K562 (cell line): ENCODE results near the gene DNAJB12. TPM values are rescaled to one million over a fixed set of nuclear protein-coding genes. Genes with fewer than 3 reads are reported as not detected.

Source experiments
- BRCA1 ChIP-seq, 2 experiments: fragments of 450-650 bp in 1 of 2; sonication (generic) in 1 of 2; formaldehyde crosslinking in 1 of 2; IDR thresholded peaks; 2 replicates each; pipeline versions ENCODE4 v1.5.0 to v1.6.1; 2017 to 2020; ENCODE audit warnings: mild to moderate bottlenecking in 1 of 2, missing genetic modification reagents in 1 of 2
- HINFP ChIP-seq: fragments of 450-650 bp; conservative IDR thresholded peaks from 2 replicates; pipeline ENCODE4 v1.6.1; 2016; ENCODE audit warnings: missing genetic modification characterization, low read depth, mild to moderate bottlenecking, control low read depth, missing compliant biosample characterization
- IFI16 ChIP-seq: fragments of 250-450 bp; sonication (Bioruptor Pico); IDR thresholded peaks from 2 replicates; pipeline ENCODE4 v2.1.2; 2022; ENCODE audit warnings: mild to moderate bottlenecking, inconsistent platforms
- MGA ChIP-seq: fragments of 450-650 bp; IDR thresholded peaks from 2 replicates; pipeline ENCODE4 v1.6.1; 2016; ENCODE audit warnings: mild to moderate bottlenecking, moderate library complexity
- RBFOX2 ChIP-seq: fragments of 200-400 bp; formaldehyde crosslinking; IDR thresholded peaks from 2 replicates; pipeline ENCODE4 v1.6.1; 2017; ENCODE audit warnings: low read depth, mild to moderate bottlenecking, low read length, moderate library complexity
- SMAD4 ChIP-seq: fragments of 250-450 bp; sonication (Bioruptor Pico); conservative IDR thresholded peaks from 2 replicates; pipeline ENCODE4 v1.8.0; 2021; ENCODE audit warnings: inconsistent platforms, mild to moderate bottlenecking, moderate library complexity
- ZNF121 ChIP-seq: sonication (generic); formaldehyde crosslinking; conservative IDR thresholded peaks from 2 replicates; pipeline ENCODE4 v1.8.0; 2022; ENCODE audit warnings: missing genetic modification reagents
- polyA plus RNA-seq, 8 experiments: library from polyadenylated mRNA; depleted of rRNA in 4 of 8; stranded (reverse) in 5 of 8; unstranded in 3 of 8; fragments of >200 nt; fragmentation: Nextera tagmentation in 2 of 8; fragmentation: Illumina TruSeq in 1 of 8; extraction: Ambion mirVana in 2 of 8; extraction: Trizol in 1 of 8; gene quantifications; 2 replicates each; pipeline versions ENCODE4 v1.2.1 to v1.2.3, GENCODE V29; 2011 to 2014; ENCODE audit warnings: inconsistent platforms in 1 of 8, missing spikeins in 1 of 8
- total RNA-seq, 7 experiments: library from RNA; depleted of rRNA in 6 of 7; stranded (reverse); fragments of >200 nt in 6 of 7; fragmentation: Illumina TruSeq in 2 of 7; extraction: Trizol in 2 of 7; gene quantifications; 2 replicates each; pipeline versions ENCODE4 v1.2.1 to v1.2.3, GENCODE V29; 2011 to 2021; ENCODE audit warnings: low replicate concordance in 1 of 7
- TF ChIP-seq, protein P1 (sequence below): fragments of 450-650 bp; formaldehyde crosslinking; IDR thresholded peaks from 2 replicates; pipeline ENCODE4 v1.4.0; 2020; ENCODE audit warnings: mild to moderate bottlenecking, moderate library complexity

DNAJB12 gene
- total and polyA plus RNA-seq, 9 of the 15 experiments (the other 6 are each of a cell fraction or from before 2014, with no cell fraction given) = 3.5 to 31.5 (median 20.3) TPM

DNA sequence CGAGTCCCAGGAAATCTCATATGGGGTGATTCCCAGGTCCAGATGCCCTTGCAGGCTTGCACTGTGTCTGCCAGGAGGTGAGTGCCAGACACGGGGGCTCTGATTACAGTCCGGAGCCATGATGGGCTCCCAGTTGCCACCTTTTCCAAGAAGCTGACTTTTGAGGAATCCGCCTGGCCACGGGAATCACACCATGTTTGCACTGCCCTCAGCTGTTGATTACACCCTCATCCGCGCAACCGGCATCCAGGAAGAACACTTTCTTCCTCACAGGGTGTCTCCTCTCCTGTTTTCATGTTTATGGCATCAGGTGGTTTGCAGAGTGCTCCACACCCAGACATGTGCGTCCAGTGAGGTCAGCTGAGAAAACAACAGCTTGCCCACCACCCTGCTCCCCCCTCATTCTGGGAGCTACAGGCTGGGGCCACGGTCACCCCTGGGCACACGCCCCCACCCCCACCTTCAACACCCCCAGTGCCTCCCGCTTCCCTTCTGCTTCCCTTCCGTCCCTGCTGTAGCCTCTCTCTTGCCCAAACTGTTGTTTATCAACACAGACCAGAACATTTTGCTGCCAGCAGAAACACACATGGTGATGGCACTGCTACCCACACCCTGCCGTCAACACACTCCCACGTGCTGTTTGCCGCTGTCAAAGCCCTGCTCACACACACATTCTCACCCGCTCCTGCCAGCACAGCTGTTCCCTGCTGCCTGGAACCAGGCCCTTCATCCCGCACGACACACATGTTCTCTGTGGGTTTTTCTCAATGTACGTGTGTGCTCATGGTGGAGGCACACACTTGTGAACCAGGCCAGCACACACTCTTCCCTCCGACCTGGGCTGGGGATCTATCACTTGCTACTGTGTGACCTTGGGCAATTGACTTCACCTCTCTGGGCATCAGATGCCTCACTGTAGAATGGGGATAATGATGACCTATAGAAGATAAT lies 45.2 kb downstream of the DNAJB12 start (continued):
- TF ChIP-seq MGA (peak; percentile 59), HINFP (tag) (0 out of 2 replicates have a peak, but pooled peaks have one; percentile 37), SMAD4 (CRISPR knock-in tag) (peak; percentile 2; the same call in 1 of the 2 replicates), ZNF121 (CRISPR knock-in tag) (no peak), BRCA1 (IDR thresholded peaks at IDR 0.05) (no peak), BRCA1 (CRISPR knock-in tag; IDR thresholded peaks at IDR 0.05) (0 out of 2 replicates have a peak, but pooled peaks have one; percentile 56), RBFOX2 (0 out of 2 replicates have a peak, but pooled peaks have one; percentile 8), IFI16 (CRISPR knock-in tag) (no peak)
- TF ChIP-seq, protein P1, sequence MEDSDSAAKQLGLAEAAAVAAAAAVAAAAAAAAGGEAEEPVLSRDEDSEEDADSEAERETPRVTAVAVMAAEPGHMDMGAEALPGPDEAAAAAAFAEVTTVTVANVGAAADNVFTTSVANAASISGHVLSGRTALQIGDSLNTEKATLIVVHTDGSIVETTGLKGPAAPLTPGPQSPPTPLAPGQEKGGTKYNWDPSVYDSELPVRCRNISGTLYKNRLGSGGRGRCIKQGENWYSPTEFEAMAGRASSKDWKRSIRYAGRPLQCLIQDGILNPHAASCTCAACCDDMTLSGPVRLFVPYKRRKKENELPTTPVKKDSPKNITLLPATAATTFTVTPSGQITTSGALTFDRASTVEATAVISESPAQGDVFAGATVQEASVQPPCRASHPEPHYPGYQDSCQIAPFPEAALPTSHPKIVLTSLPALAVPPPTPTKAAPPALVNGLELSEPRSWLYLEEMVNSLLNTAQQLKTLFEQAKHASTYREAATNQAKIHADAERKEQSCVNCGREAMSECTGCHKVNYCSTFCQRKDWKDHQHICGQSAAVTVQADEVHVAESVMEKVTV (CRISPR knock-in tag) = peak; percentile 19; the same call in 1 of the 2 replicates
